ENCODE results near the gene DNPH1. TPM values are rescaled to one million over a fixed set of nuclear protein-coding genes. Genes with fewer than 3 reads are reported as not detected.

The DNPH1 gene
- total RNA-seq, 2 donors from 2014 or later: 38.3 to 42.3 TPM

GRCh38 chr6:43271103-43271815 is 42.0 kb upstream of the DNPH1 start:
- H3K4me3 Mint-ChIP-seq: no peak overlapping the region
- H3K27ac Mint-ChIP-seq: no peak overlapping the region
- no peaks in the 10 kb centered on the region for H3K9me3 Mint-ChIP-seq
- H3K27me3 Mint-ChIP-seq (ENCODE audit: low read depth): peaks cover 37% of the 10 kb centered on the region
- ATAC-seq (replicated peaks in 1 of 2) (no peak), DNase-seq (no peak)
- peaks cover 17% of the 10 kb centered on the region for H3K4me1 Mint-ChIP-seq (ENCODE audit: low read depth)
- no peaks in the 10 kb centered on the region for H3K36me3 Mint-ChIP-seq (ENCODE audit: insufficient read depth in 2 of 2)

- no peaks in the 10 kb centered on the region for H3K36me3 Mint-ChIP-seq (ENCODE audit: insufficient read depth in 2 of 2)
- ATAC-seq (replicated peaks in 1 of 2): peak; percentile 72 to 76
Observed at GRCh38 chr6:43269273-43270007, 40.2 kb upstream of the DNPH1 start.

DNA sequence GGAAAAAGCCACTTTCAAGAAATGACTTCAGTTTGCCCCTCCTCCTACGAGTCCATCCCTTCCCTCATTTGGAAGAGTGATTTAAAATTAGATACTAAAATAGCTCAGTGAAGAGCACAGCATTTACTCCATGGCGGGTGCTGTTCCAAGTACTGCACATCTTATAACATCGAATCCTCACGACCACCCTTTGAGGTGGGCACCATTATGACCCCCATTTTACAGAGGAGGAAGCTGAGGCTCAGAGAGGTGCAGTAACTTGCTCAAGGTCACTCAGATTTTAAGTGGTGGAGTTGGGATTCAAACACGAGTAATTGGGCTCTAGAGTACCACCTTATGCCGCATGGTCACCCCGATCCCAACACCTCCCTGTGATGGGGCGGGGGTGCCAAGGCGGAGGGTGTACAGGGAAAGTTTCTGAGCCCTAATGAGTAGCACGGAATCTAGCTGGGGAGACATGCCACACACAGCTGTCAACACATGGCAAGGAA is 39.5 kb upstream of the DNPH1 start:
- ATAC-seq (replicated peaks in 1 of 2): no peak
- H3K36me3 Mint-ChIP-seq (ENCODE audit: insufficient read depth in 2 of 2): no peaks in the 10 kb centered on the region
- H3K4me3 Mint-ChIP-seq: peak overlapping the region; percentile 72
- H3K9me3 Mint-ChIP-seq: no peaks in the 10 kb centered on the region
- H3K4me1 Mint-ChIP-seq (ENCODE audit: low read depth): peaks cover 12% of the 10 kb centered on the region
- peaks cover 22% of the 10 kb centered on the region for H3K27me3 Mint-ChIP-seq (ENCODE audit: low read depth)
- no peak for DNase-seq
- H3K27ac Mint-ChIP-seq: no peak overlapping the region

More at GRCh38 chr6:43269273-43270007, 40.2 kb upstream of the DNPH1 start:
- Mint-ChIP-seq H3K27ac (no peak overlapping the region), H3K4me1 (ENCODE audit: low read depth) (peaks cover 12% of the 10 kb centered on the region), H3K27me3 (ENCODE audit: low read depth) (peaks cover 25% of the 10 kb centered on the region), H3K4me3 (peak overlapping the region; percentile 72), H3K9me3 (no peaks in the 10 kb centered on the region)
- peak; percentile 50 to 53 for DNase-seq

DNA sequence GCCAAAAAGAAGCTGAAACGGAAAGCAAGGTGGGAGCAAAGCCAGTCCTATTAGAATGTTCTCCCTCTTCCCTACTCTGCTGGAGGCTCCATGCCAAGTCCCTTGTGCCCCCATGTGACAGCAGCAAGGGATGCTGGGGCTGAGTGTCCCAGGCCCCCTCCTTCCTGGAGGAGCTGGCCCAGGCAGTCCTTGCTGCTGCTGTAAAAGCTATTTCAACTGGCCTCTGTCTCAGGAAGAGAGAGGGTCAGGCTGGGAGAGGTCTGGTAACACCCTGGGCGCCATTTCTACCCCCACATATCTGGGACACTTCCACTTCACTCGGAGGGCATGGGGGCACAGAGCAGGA is 39.0 kb upstream of the DNPH1 start:
- Mint-ChIP-seq H3K27ac (no peak overlapping the region), H3K36me3 (ENCODE audit: insufficient read depth in 2 of 2) (no peaks in the 10 kb centered on the region)

GRCh38 chr6:43267619-43268354 is 38.5 kb upstream of the DNPH1 start:
- Mint-ChIP-seq H3K4me1 (ENCODE audit: low read depth) (peaks cover 12% of the 10 kb centered on the region), H3K36me3 (ENCODE audit: insufficient read depth in 2 of 2) (no peaks in the 10 kb centered on the region), H3K27me3 (ENCODE audit: low read depth) (peaks cover 16% of the 10 kb centered on the region), H3K4me3 (no peak overlapping the region), H3K27ac (no peak overlapping the region), H3K9me3 (no peaks in the 10 kb centered on the region)
- no peak for DNase-seq
- ATAC-seq (replicated peaks in 1 of 2): no peak

More for the DNA sequence above, 39.0 kb upstream of the DNPH1 start:
- DNase-seq (no peak), ATAC-seq (replicated peaks in 1 of 2) (no peak)
- Mint-ChIP-seq H3K9me3 (no peaks in the 10 kb centered on the region), H3K4me3 (no peak overlapping the region), H3K4me1 (ENCODE audit: low read depth) (peaks cover 12% of the 10 kb centered on the region), H3K27me3 (ENCODE audit: low read depth) (peaks cover 21% of the 10 kb centered on the region)

GRCh38 chr6:43265564-43265963 is 36.3 kb upstream of the DNPH1 start:
- H3K4me3 Mint-ChIP-seq: no peak overlapping the region
- H3K36me3 Mint-ChIP-seq (ENCODE audit: insufficient read depth in 2 of 2): no peaks in the 10 kb centered on the region
- H3K9me3 Mint-ChIP-seq: no peaks in the 10 kb centered on the region
- H3K27me3 Mint-ChIP-seq (ENCODE audit: low read depth): peaks cover 8% of the 10 kb centered on the region
- DNase-seq (no peak), ATAC-seq (replicated peaks in 1 of 2) (no peak)
- H3K4me1 Mint-ChIP-seq (ENCODE audit: low read depth): peaks cover 8% of the 10 kb centered on the region
- H3K27ac Mint-ChIP-seq: no peak overlapping the region

DNA sequence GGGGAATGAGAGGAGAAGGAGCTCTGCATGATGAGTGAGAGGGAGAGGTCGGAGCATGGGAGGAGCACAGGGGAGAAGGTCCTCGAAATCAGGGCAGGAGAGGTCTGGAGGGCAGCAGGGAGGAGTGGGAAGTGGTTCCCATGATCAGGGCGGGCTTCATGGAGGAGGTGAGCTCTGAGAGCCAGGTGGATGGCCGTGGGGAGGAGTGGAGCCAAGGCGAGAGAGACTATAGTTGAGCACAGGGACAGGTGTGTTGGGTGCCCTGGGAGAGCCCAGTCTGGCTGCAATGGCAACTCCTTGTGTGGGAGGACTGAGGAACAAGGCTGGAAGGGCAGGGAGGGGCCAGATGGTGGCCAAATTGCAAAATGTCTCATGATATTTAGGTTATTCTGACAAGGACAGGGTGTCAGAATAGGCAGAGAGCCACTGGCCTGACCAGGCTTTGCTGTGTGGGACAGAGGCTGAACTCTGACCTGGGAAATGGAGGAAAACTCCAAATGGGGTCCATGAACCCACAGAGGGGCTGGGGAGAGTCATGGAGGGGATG is 35.4 kb upstream of the DNPH1 start:
- no peak overlapping the region for H3K4me3 Mint-ChIP-seq
- H3K36me3 Mint-ChIP-seq (ENCODE audit: insufficient read depth in 2 of 2): no peaks in the 10 kb centered on the region
- peaks cover 8% of the 10 kb centered on the region for H3K27me3 Mint-ChIP-seq (ENCODE audit: low read depth)
- DNase-seq (no peak), ATAC-seq (replicated peaks in 1 of 2) (no peak)
- H3K9me3 Mint-ChIP-seq: no peaks in the 10 kb centered on the region
- peaks cover 8% of the 10 kb centered on the region for H3K4me1 Mint-ChIP-seq (ENCODE audit: low read depth)
- no peak overlapping the region for H3K27ac Mint-ChIP-seq

GRCh38 chr6:43263314-43264178 is 34.3 kb upstream of the DNPH1 start:
- Mint-ChIP-seq H3K9me3 (no peaks in the 10 kb centered on the region), H3K27me3 (ENCODE audit: low read depth) (peaks cover 2% of the 10 kb centered on the region), H3K36me3 (ENCODE audit: insufficient read depth in 2 of 2) (no peaks in the 10 kb centered on the region), H3K4me3 (no peak overlapping the region), H3K27ac (no peak overlapping the region), H3K4me1 (ENCODE audit: low read depth) (peaks cover under 1% of the 10 kb centered on the region)
- DNase-seq (peak; percentile 80 to 83), ATAC-seq (replicated peaks in 1 of 2) (peak; percentile 94 to 98)

- no peak for DNase-seq
- H3K36me3 Mint-ChIP-seq (ENCODE audit: insufficient read depth in 2 of 2): no peaks in the 10 kb centered on the region
- ATAC-seq (replicated peaks in 1 of 2): peak in 1 of 2 donors; percentile 6
- H3K27me3 Mint-ChIP-seq (ENCODE audit: low read depth): no peaks in the 10 kb centered on the region
- H3K27ac Mint-ChIP-seq: no peak overlapping the region
- H3K4me3 Mint-ChIP-seq: no peak overlapping the region
- no peaks in the 10 kb centered on the region for H3K9me3 Mint-ChIP-seq
- peaks cover 3% of the 10 kb centered on the region for H3K4me1 Mint-ChIP-seq (ENCODE audit: low read depth)
Observed at GRCh38 chr6:43262780-43263313, 33.6 kb upstream of the DNPH1 start.

DNA sequence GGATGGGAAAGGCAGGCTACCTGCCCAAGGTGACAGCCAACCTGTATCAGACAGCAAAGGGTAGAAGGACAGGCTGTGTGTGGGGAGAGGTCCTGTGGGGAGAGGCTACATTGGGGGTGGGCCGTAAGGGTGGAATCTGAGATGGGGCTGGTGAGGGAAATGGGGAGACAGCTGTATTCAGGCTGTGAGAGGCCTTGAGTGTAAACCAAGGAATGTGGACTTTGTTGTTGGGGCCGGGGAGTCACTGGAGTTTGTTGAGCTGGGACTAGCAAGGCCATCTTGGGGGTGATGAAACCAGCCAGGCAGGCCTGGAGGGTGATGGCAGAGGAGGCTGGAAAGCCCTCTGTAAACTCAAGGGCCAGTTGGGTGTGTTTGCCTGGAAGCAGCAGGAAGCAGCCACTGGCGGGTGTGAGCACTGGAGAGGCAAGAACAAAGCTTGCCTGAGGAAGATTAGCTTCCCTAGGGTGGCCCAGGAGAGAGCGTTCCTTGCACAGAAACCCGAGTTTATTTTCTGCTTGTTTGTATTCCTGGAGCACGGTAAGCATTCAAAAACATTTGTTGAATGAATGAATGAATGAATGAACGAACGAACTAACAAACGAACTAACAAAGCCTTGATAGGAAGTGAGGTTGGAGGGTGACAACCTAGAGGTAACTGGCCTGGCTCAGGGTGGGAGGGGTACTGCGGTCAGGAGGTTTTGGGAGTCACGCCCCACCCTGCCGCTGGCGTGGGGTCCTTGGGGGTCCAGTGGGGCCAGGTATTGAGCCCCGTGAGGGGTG is 32.9 kb upstream of the DNPH1 start:
- no peak for DNase-seq
- Mint-ChIP-seq H3K4me1 (ENCODE audit: low read depth) (peaks cover 10% of the 10 kb centered on the region), H3K27ac (no peak overlapping the region), H3K4me3 (no peak overlapping the region), H3K36me3 (ENCODE audit: insufficient read depth in 2 of 2) (no peaks in the 10 kb centered on the region), H3K27me3 (ENCODE audit: low read depth) (no peaks in the 10 kb centered on the region), H3K9me3 (no peaks in the 10 kb centered on the region)
- no peak for ATAC-seq (replicated peaks in 1 of 2)

- Mint-ChIP-seq H3K4me3 (no peak overlapping the region), H3K27ac (no peak overlapping the region), H3K36me3 (ENCODE audit: insufficient read depth in 2 of 2) (no peaks in the 10 kb centered on the region), H3K27me3 (ENCODE audit: low read depth) (no peaks in the 10 kb centered on the region), H3K9me3 (no peaks in the 10 kb centered on the region), H3K4me1 (ENCODE audit: low read depth) (peaks cover 15% of the 10 kb centered on the region)
- DNase-seq: no peak
- no peak for ATAC-seq (replicated peaks in 1 of 2)
Observed at GRCh38 chr6:43261198-43261597, 31.9 kb upstream of the DNPH1 start.
